ENCODE measurements around the gene TTYH2.

DNA sequence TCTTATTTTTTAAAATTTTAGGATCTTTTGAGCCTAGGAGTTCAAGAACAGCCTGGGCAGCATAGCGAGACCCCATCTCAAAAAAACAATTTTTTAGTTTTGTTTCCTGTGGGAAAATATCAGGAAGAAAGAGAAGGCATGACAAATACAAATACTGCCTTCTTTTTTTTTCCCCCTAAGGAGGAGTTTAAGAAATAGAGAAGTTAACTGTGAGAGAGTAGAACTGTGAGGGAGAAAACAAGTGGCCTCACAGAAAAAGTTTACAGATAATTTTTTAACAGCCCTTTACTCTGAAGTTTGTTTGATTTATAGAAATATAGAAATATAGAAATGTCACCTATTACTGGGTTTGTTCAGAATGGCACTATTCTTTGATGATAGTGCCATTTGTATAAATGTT, 21.1 kb downstream of the TTYH2 start:
- TF ChIP-seq, protein P1, sequence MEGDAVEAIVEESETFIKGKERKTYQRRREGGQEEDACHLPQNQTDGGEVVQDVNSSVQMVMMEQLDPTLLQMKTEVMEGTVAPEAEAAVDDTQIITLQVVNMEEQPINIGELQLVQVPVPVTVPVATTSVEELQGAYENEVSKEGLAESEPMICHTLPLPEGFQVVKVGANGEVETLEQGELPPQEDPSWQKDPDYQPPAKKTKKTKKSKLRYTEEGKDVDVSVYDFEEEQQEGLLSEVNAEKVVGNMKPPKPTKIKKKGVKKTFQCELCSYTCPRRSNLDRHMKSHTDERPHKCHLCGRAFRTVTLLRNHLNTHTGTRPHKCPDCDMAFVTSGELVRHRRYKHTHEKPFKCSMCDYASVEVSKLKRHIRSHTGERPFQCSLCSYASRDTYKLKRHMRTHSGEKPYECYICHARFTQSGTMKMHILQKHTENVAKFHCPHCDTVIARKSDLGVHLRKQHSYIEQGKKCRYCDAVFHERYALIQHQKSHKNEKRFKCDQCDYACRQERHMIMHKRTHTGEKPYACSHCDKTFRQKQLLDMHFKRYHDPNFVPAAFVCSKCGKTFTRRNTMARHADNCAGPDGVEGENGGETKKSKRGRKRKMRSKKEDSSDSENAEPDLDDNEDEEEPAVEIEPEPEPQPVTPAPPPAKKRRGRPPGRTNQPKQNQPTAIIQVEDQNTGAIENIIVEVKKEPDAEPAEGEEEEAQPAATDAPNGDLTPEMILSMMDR (conservative IDR thresholded peaks at IDR 0.05) = no peak
- TF ChIP-seq ZFX (IDR thresholded peaks at IDR 0.05) = no peak

Measured in C4-2B (cell line).